Measurements from ENCODE around the gene LIPF.
"Not testable (repeated sequence)": the region's sequence is repeated elsewhere in the genome, so short reads cannot be mapped to it uniquely, and the experiment has no call there.

LIPF gene, protein sequence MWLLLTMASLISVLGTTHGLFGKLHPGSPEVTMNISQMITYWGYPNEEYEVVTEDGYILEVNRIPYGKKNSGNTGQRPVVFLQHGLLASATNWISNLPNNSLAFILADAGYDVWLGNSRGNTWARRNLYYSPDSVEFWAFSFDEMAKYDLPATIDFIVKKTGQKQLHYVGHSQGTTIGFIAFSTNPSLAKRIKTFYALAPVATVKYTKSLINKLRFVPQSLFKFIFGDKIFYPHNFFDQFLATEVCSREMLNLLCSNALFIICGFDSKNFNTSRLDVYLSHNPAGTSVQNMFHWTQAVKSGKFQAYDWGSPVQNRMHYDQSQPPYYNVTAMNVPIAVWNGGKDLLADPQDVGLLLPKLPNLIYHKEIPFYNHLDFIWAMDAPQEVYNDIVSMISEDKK

DNA sequence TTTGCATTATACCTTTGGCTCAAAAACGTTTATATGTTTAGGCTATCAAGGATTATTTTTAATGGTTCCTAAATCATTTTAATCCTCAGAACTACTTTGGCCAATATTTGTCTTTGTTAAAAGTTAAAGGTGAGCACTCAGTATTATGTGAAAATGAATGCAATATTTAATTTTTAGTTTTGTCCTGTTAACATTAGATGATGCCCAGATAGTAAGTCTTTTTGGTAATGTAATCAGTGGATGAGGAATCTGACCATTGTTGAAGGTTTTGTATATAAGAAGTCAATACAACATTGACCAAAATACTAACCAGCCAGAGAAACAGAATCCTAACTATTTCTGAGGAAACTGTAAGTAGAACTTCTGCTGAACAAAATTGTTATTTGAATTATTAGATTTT is at the start of gene LIPF:
LIPF (plus strand) TSS at position 301 of the 400 bp plus-strand sequence. CDS start 2,856 bp downstream, outside the sequence.
- no peak for DNase-seq (ENCODE audit: low read depth)

DNA sequence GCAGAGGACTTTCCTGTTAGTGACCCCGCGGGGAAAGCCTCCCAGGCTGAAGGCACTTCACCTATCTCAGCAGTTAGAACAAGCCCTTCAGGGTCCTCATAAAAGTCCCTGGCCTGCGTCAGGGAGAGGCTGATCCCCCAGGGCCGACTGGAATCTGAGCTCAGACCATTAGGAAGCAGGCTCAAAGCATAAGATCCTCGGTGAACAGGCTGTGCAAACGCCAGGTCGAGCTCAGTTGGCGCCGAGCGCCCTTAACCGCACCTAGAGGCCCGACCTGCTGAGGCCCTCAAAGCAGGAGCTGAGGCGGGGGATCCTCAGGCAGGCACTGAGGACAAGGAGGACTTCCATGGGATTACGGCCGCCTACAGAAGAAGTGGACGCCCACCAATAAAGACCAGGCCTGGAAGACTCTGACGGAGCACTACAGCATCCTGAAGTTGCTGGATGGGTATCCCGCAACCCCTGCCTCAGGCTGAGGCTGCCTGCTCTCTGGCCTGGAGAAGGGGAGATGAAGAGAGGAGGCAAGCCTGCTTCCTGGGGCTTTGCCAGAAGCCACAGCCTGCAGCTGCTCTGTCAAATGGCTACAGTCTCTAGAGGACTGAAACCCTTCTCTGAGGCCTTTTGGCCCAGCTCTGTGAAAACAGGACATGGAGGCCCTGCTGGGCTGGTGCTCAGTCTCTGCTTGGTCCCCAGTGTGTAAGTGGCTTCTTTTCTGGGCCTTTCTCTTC is 47.8 kb upstream of the LIPF start:
- DNase-seq (ENCODE audit: low read depth), result no peak

DNA sequence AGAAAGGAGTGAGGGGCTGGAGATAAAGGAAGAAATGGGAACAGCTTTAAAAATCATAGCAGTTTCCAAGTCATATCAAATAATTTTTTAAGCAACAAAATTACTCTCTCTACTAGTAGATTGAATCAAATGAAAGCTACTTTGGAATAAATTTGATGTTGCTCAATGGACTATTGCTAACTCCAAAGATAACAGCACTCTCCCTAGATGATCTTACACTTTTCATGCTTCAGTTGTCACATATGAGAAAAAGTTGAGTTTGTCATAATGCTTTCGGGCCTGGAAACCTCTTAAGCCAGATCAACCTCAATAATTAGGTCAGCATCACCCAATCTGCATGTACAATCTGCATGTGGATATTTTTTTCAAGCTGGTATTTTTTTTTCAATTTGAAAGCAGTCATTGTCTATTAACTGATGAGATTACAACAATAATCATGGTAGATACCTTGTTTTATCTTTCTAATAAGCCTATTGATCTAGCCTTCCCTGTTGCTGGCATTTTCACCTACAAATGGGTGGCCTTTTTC is 46.4 kb upstream of the LIPF start:
- no peak for DNase-seq (ENCODE audit: low read depth)

DNA sequence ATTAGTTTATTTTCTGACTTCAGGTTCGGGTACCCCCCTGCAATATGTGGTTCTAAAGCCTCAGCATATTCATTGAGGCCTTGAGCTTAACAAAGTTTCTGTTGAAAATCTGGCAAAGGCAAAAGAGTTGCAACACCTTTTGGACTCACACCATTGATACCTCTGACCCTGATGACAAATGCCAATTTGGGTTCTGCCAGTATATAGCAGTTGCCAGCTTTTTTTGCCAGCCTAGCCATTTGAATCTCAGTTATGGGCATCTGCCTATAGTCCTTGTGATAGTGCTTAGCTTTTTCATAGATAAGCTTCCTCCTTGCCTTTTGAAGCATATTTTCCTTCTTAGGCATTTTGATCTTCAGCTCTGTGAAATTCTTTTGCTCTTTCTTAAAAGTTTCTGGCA is 45.7 kb upstream of the LIPF start:
- no peak for DNase-seq (ENCODE audit: low read depth)

DNA sequence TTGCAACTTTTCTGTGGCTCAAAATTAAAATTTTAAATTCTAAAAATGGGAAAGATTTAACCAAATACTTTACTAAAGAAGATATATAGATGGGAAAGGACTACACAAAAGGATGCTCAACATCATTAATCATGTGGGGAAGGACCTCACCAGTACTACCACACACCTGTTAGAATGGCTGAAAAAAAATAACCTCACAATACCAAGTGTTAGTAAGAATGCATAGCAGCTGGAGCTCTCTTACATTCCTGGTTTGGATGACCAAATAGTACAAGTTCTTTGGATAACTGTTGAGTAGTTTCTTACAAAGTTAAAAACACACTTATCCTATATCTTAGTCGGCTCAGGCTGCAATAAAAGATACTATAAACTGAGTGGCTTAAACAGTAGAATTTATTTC is 43.8 kb upstream of the LIPF start:
- DNase-seq (ENCODE audit: low read depth), result no peak

DNA sequence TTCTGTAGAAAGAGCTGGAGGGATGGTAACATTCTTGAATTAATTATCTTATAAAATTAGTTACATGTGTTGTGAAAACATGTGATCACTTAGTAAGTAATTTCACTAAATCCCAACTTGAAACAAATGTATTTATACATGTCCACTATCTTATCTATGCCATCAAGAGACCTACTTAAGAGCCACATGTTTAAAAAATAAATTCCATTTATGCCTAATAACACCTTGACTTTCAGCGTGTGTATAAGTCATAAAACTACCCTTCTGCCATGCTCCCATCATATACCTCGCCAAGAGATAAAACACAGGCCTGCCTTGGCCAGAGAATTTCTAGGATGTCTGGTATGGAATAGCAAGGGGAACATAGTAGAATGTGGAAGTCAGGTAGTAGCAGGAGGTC is 40.4 kb upstream of the LIPF start:
- no peak for DNase-seq (ENCODE audit: low read depth)

DNA sequence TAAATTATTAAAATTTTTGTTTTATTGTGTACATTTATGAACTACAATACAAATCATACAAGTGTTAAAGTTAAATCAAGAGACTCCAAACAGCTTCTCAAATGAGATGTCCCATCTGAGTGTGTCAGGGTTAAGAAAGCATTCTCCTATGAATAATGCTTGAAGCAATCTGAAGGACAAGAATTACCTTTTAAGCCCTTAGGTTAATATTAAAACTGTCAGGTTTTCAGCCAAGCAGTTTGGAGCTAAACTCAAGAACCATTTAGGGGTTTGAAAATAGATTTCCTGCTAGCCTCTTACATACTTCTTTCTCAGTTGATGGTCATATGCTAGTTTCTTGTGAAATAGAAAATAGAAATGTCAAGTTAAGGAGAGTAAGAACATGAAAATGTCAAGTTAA is 39.4 kb upstream of the LIPF start:
- DNase-seq (ENCODE audit: low read depth), result no peak

- no peak for DNase-seq (ENCODE audit: low read depth)
Observed at GRCh38 chr10:88640186-88640585, 24.1 kb upstream of the LIPF start.

GRCh38 chr10:88642209-88642608 is 22.0 kb upstream of the LIPF start:
- no peak for DNase-seq (ENCODE audit: low read depth)

- no peak for DNase-seq (ENCODE audit: low read depth)
Observed at GRCh38 chr10:88642963-88643362, 21.3 kb upstream of the LIPF start.

DNA sequence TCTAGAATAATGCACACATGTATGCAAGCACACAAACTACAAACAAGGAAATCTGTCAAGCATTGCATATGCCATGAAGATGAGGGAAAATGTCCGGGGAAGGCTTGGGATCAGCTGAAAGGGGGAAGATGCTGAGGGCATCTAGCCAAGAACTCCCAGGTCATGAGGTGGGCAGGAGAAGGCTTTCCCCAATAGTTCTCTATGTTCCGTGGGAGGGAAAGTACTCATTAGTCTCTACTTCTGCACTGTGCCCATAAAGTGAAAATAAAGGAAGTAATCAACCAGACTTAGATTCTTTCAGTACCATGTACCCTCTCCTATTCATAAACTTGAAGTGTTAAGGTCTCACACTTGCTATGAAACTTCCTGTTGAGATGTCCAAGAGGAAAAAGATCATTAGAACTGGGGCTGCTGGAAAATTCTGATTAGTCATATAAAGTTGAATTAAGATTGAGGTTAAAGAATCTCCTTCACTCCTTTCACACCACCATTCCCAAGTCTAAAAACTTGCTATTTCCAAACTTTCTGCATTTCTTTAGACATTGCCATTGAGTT is 17.1 kb upstream of the LIPF start:
- no peak for DNase-seq (ENCODE audit: low read depth)

GRCh38 chr10:88651101-88651551 is 13.1 kb upstream of the LIPF start:
- DNase-seq (ENCODE audit: low read depth), result no peak

DNA sequence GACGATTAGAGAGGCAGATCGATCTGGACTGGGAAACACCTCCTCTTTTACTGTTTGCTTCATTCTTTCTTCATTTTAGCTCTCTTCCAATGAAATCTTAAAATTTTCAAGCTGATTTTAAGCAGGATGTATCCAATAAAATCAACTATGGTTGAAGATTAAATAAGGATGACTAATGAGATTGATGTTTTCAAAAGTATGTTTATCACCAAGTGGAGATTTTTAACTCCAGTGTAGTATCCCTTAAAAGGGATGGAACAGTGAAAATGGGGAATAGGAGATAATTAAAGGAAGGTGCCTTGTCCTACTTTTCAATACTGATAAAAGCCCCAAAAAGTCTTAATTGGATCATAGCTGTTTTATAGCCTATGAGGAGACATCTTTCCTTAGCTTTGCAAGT is 11.6 kb upstream of the LIPF start:
- DNase-seq (ENCODE audit: low read depth), result no peak

DNA sequence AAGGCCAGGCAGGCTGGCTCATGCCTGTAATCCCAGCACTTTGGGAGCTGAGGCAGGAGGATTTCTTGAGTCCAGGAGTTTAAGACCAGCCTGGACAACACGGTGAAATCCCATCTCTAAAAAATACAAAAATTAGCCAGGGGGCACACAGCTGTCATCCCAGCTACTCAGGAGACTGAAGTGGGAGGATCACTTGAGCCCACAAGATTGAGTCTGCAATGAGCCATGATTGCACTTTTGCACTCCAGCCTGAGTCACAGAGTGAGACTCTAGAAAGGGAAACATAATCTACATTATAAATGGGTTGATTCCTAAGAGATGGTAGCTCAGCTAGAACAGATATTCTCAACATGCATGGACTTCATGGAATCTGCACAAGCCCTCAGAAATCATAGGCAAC is 6.3 kb upstream of the LIPF start:
- DNase-seq (ENCODE audit: low read depth), result no peak

DNA sequence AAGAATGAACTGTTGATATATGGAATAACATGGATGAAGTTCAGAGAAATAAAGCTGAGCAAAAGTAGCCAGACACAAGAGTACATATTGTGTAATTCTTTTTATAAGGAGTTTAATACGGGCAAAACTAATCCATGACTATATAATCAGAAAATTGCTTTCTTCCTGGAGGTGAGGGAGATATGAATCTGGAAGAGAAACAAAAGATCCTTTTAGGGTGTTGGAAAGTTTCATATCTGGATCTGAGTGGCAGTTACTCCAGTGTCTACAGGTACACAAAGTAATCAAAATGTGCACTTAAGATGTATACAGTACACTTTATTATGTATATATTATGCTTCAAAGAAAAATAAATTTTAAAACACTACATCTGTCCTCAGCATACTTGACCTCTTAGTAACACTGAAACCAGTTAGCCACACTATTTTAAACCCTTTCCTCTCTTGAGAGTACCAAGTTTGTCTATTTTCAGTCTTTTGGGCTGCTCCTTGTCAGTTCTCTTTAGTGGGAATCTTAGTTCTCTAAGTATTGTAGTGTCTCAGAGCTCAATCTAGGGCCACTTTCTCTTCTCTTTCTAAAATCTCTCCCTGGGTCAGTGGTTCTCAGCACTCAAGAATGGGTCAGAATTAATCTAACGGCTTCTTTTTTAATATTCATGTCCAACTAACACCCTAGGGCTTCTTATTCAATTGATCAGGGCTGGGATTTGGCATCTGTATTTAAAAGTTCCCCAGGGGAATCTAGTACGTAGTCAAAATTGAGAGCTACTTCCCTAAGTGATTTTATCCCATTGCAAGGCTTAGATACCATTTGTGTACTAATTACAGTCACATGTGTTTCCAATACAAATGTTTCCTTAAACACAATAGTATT is 4.3 kb upstream of the LIPF start:
- DNase-seq (ENCODE audit: low read depth), result no peak

- no peak for DNase-seq (ENCODE audit: low read depth)
Observed at GRCh38 chr10:88660598-88660884, 3.7 kb upstream of the LIPF start.

DNA sequence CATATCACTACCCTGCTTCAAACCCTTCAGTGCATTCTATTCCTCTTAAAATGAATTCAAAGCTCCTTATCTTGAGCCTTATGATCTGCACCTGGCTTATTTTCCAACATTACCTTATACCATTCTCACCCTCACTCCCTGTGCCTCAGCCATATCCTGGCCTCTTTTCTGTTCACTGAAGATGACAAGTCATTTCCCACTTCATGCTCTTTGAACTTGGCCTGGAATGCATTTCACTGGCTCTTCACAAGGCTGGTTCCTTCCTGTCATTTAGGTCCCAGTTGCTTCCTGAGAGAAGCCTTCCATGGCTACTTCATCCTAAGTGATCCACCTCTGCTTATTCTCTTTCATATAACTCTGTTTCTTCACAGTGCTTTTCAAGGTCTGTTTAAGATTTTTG is 3.2 kb upstream of the LIPF start:
- no peak for DNase-seq (ENCODE audit: low read depth)

GRCh38 chr10:88661577-88661976 is 2.7 kb upstream of the LIPF start:
- no peak for DNase-seq (ENCODE audit: low read depth)

DNA sequence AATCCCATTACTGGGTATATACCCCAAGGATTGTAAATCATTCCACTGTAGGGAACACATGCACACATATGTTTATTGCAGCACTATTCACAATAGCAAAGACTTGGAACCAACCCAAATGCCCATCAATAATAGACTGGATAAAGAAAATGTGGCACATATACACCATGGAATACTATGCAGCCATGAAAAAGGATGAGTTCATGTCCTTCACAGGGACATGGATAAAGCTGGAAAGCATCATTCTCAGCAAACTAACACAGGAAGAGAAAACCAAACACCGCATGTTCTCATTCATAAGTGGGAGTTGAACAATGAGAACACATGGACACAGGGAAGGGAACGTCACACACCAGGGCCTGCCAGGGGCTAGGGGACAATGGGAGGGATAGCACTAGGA is 1.1 kb upstream of the LIPF start:
- not testable (repeated sequence) for DNase-seq (ENCODE audit: low read depth)

- DNase-seq (ENCODE audit: low read depth), result no peak
Observed at GRCh38 chr10:88668465-88668864, 4.2 kb downstream of the LIPF start.

DNA sequence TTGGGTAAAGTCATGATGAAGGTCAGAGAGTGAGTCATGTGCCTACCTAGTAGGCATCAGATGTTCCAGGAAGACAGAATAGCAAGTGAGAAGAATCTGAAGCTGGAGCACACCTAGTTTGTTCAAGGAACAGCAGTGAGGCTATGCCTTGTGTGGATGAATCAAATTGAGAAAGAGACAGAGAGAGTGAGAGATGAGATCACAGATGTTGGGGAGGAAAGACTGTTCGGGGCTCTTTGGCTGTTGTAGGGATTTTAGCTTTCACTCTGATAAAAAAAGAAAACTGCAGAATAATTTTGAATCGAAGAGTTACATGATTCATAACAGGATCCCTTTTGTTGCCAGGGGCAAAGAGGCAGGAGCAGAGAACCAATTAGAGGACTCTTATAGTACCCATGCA is 6.3 kb downstream of the LIPF start:
- no peak for DNase-seq (ENCODE audit: low read depth)

DNA sequence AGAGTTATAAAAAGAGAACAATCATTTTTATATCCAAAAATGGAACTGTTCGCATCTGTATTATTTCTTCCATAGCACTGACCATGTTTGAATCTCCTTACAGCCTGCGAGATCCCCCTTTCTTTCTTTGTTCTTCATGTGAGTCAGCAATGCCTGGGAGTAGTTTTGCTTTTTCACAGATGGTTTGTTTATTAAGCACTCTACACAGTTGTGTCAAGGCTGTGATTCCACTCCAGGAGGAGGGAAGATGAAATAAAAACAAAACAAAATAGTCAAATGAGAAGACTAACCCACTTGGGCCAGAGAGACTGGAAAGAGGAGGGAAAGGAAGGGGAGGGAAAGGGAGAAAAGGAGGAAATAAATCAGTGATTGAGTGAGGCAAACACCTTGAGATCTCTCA is 7.8 kb downstream of the LIPF start:
- DNase-seq (ENCODE audit: low read depth), result no peak
